Subcutaneous adipose tissue (tissue), 4 donors: ENCODE results near the gene DLAT. TPM values are rescaled to one million over a fixed set of nuclear protein-coding genes. Genes with fewer than 3 reads are reported as not detected.

Experiments used
- CTCF ChIP-seq: fragments of 450-650 bp; IDR thresholded peaks from one replicate; pipeline ENCODE4 v1.5.1; 2016; ENCODE audit warnings: low read depth, mild to moderate bottlenecking, control low read depth, antibody characterized with exemption, moderate library complexity
- total RNA-seq, 4 donors: library from RNA; depleted of rRNA; stranded (reverse); fragments of >200 nt; gene quantifications; one replicate each; pipeline ENCODE4 v1.1.0, GENCODE V29; 2016

DLAT gene
- total RNA-seq, 4 donors from 2014 or later: 24.1 to 51.0 (median 28.6) TPM

GRCh38 chr11:112025707-112026106, 499 bp downstream of the DLAT start:
- no peak for TF ChIP-seq CTCF

GRCh38 chr11:112029460-112029859, 4.3 kb downstream of the DLAT start:
- no peak for TF ChIP-seq CTCF

- no peak for TF ChIP-seq CTCF
Observed at GRCh38 chr11:112033902-112034301, 8.7 kb downstream of the DLAT start.

GRCh38 chr11:112037527-112037926, 12.3 kb downstream of the DLAT start:
- TF ChIP-seq CTCF: no peak

GRCh38 chr11:112042161-112042960, 17.2 kb downstream of the DLAT start:
- TF ChIP-seq CTCF: no peak

GRCh38 chr11:112042961-112043304, 17.7 kb downstream of the DLAT start:
- no peak for TF ChIP-seq CTCF

GRCh38 chr11:112044961-112045360, 19.8 kb downstream of the DLAT start:
- TF ChIP-seq CTCF: no peak
